ENCODE measurements around the gene RAD23A.

RAD23A gene

GRCh38 chr19:13002166-13002898 is 56.7 kb downstream of the RAD23A start:
- no peak for DNase-seq (ENCODE audit: low read depth in 1 of 2, low spot score in 1 of 2)

DNA sequence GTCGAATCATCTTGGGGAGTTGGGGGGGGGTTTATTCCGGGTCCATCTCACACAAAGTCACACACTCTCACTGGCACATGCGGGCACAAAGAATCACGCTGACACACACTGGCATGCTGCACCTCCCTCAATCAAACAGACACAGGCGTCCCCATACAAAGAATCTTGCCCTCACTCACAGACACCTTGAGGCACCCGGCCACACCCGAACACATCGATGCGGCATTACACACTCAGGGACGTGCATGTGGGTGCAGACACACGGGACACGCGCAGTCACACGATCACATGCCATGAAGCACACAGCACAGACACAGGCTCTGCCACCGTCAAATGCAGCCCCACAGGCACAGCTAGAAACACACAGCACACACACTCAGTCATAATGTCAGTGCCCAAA is 57.4 kb downstream of the RAD23A start:
- no peak for DNase-seq (ENCODE audit: low read depth in 1 of 2, low spot score in 1 of 2)

All from activated T-helper 1 cell treated with anti-CD3 and anti-CD28 coated beads, Interleukin-2, amount 50 U/mL, for 16 hours (primary cell).